GM23338 (cell line): ENCODE data around the gene DNAJC15. TPM values are rescaled to one million over a fixed set of nuclear protein-coding genes. Genes with fewer than 3 reads are reported as not detected.

Experiments used
- ATAC-seq: fragments of 200-7000 bp; cut with Tn5 transposase; 3 replicates; pipeline ENCODE4 v1.9.1; 2020
- DNase-seq: peaks from one replicate; pipeline ENCODE4 v3.0.0-alpha.2; 2015; ENCODE audit warnings: low spot score
- H2AFZ ChIP-seq: fragments of 200-600 bp; sonication (generic); 2 replicates; pipeline ENCODE4 v1.8.0; 2016; ENCODE audit warnings: antibody characterized with exemption, mild to moderate bottlenecking, moderate library complexity
- H3F3A ChIP-seq: fragments of 200-600 bp; sonication (generic); replicated peaks from 2 replicates; pipeline ENCODE4 v1.8.0; 2017; ENCODE audit warnings: antibody characterized with exemption, mixed run types, low read depth
- H3K27ac ChIP-seq: fragments of 200-600 bp; sonication (generic); 2 replicates; pipeline ENCODE4 v1.6.1; 2016; ENCODE audit warnings: low read depth
- H3K27me3 ChIP-seq: fragments of 200-600 bp; sonication (generic); 2 replicates; pipeline ENCODE4 v1.8.0; 2016; ENCODE audit warnings: mild to moderate bottlenecking, mixed run types, moderate library complexity; ENCODE audit not compliant: insufficient read depth
- H3K36me3 ChIP-seq: fragments of 200-600 bp; sonication (generic); 2 replicates; pipeline ENCODE4 v1.8.0; 2016; ENCODE audit warnings: mild to moderate bottlenecking; ENCODE audit not compliant: insufficient read depth
- H3K4me1 ChIP-seq: fragments of 200-600 bp; sonication (generic); 2 replicates; pipeline ENCODE4 v1.8.0; 2016; ENCODE audit warnings: mild to moderate bottlenecking, moderate library complexity; ENCODE audit not compliant: insufficient read depth
- H3K4me2 ChIP-seq: fragments of 200-600 bp; sonication (generic); 2 replicates; pipeline ENCODE4 v1.7.1; 2017; ENCODE audit warnings: mixed run types
- H3K4me3 ChIP-seq: fragments of 200-600 bp; sonication (generic); 2 replicates; pipeline ENCODE4 v1.6.1; 2016; ENCODE audit warnings: mixed run types
- H3K79me2 ChIP-seq: fragments of 200-600 bp; sonication (generic); replicated peaks from 2 replicates; pipeline ENCODE4 v1.8.0; 2017; ENCODE audit warnings: mild to moderate bottlenecking; ENCODE audit not compliant: insufficient read depth
- H3K9me2 ChIP-seq: fragments of 200-600 bp; sonication (generic); 2 replicates; pipeline ENCODE4 v1.8.0; 2017; ENCODE audit not compliant: insufficient read depth
- H4K20me1 ChIP-seq: fragments of 200-600 bp; sonication (generic); replicated peaks from 2 replicates; pipeline ENCODE4 v1.8.0; 2017; ENCODE audit warnings: mild to moderate bottlenecking; ENCODE audit not compliant: insufficient read depth
- H3K27ac Mint-ChIP-seq: 2 replicates; pipeline ENCODE4 v1.8.0; 2020; ENCODE audit warnings: inconsistent platforms, mild to moderate bottlenecking, moderate library complexity, mixed read lengths
- H3K27me3 Mint-ChIP-seq: 3 replicates; pipeline ENCODE4 v1.8.0; 2022; ENCODE audit warnings: low read depth, mild to moderate bottlenecking, moderate library complexity, mixed read lengths, inconsistent platforms; ENCODE audit not compliant: insufficient read depth, poor library complexity
- H3K36me3 Mint-ChIP-seq: 3 replicates; pipeline ENCODE4 v1.8.0; 2021; ENCODE audit warnings: low read depth, mild to moderate bottlenecking, inconsistent platforms, moderate library complexity, mixed read lengths
- H3K4me1 Mint-ChIP-seq: 3 replicates; pipeline ENCODE4 v1.8.0; 2020; ENCODE audit warnings: mild to moderate bottlenecking, inconsistent platforms, mixed read lengths
- H3K4me3 Mint-ChIP-seq: 3 replicates; pipeline ENCODE4 v1.8.0; 2021; ENCODE audit warnings: moderate library complexity, mild to moderate bottlenecking, inconsistent platforms, mixed read lengths
- H3K9me3 Mint-ChIP-seq: 3 replicates; pipeline ENCODE4 v1.8.0; 2020; ENCODE audit warnings: moderate library complexity, mild to moderate bottlenecking, inconsistent platforms, mixed read lengths
- EZH2 ChIP-seq: fragments of 200-600 bp; sonication (generic); IDR thresholded peaks from one replicate; pipeline ENCODE4 v1.8.0; 2017; ENCODE audit warnings: antibody characterized with exemption, mild to moderate bottlenecking, low read depth; ENCODE audit not compliant: unreplicated experiment
- EZH2phosphoT487 ChIP-seq: fragments of 200-600 bp; sonication (generic); IDR thresholded peaks from one replicate; pipeline ENCODE4 v1.8.1; 2018; ENCODE audit warnings: antibody characterized with exemption; ENCODE audit not compliant: unreplicated experiment
- JUNB ChIP-seq: IDR thresholded peaks from one replicate; pipeline ENCODE4 v1.6.1; 2016; ENCODE audit warnings: antibody characterized with exemption; ENCODE audit not compliant: unreplicated experiment
- NANOG ChIP-seq: IDR thresholded peaks from 2 replicates; pipeline ENCODE4 v1.6.1; 2016; ENCODE audit warnings: antibody characterized with exemption, borderline replicate concordance
- ZNF331 ChIP-seq: fragments of 250-450 bp; sonication (Bioruptor Pico); IDR thresholded peaks from 2 replicates; pipeline ENCODE4 v1.5.0; 2020; ENCODE audit warnings: low read depth, mild to moderate bottlenecking, moderate library complexity
- ZNF462 ChIP-seq: fragments of 250-450 bp; sonication (Bioruptor Pico); IDR thresholded peaks from 2 replicates; pipeline ENCODE4 v1.5.0; 2020; ENCODE audit warnings: mild to moderate bottlenecking, moderate library complexity
- polyA plus RNA-seq: library from polyadenylated mRNA; unstranded; fragments of >200 nt; fragmentation: Nextera tagmentation; extraction: Ambion mirVana; gene quantifications from 2 replicates; pipeline ENCODE4 v1.2.1, GENCODE V29; 2016
- total RNA-seq: library from RNA; depleted of rRNA; stranded (reverse); fragments of >200 nt; shearing (Covaris generic); gene quantifications from 2 replicates; pipeline ENCODE4 v1.2.3, GENCODE V29; 2014

The DNAJC15 gene
- total and polyA plus RNA-seq, 2 experiments from 2014 or later = 11.4 to 80.4 TPM

GRCh38 chr13:43100667-43101066 lies 77.3 kb downstream of the DNAJC15 start:
- H3K27ac Mint-ChIP-seq = no peak overlapping the region
- H3K4me3 Mint-ChIP-seq = no peak overlapping the region
- no peak for ATAC-seq
- H3K27me3 Mint-ChIP-seq = no peaks in the 10 kb centered on the region
- H3K4me2 ChIP-seq = no peak overlapping the region
- no peaks in the 10 kb centered on the region for H3K9me3 Mint-ChIP-seq
- no peak for DNase-seq
- H4K20me1 ChIP-seq = peaks cover 4% of the 10 kb centered on the region; the same call in 1 of the 2 replicates
- no peak overlapping the region for H2AFZ ChIP-seq
- no peaks in the 10 kb centered on the region for H3K27me3 ChIP-seq
- no peak overlapping the region for H3K27ac ChIP-seq
- H3K9me2 ChIP-seq = peaks cover 2% of the 10 kb centered on the region; the same call in 1 of the 2 replicates
- no peaks in the 10 kb centered on the region for H3K36me3 ChIP-seq
- no peaks in the 10 kb centered on the region for H3F3A ChIP-seq
- peaks cover 2% of the 10 kb centered on the region; the same call in 1 of the 3 replicates for H3K4me1 Mint-ChIP-seq
- H3K4me3 ChIP-seq = no peak overlapping the region
- TF ChIP-seq EZH2 = no peak
- no peak for TF ChIP-seq NANOG
- TF ChIP-seq JUNB = no peak
- H3K79me2 ChIP-seq = peaks cover 19% of the 10 kb centered on the region; the same call in 1 of the 2 replicates
- H3K4me1 ChIP-seq = no peaks in the 10 kb centered on the region
- H3K36me3 Mint-ChIP-seq = no peaks in the 10 kb centered on the region

- H3K27me3 Mint-ChIP-seq = no peaks in the 10 kb centered on the region
- H3K9me2 ChIP-seq = peaks cover 2% of the 10 kb centered on the region; the same call in 1 of the 2 replicates
- no peak overlapping the region for H3K27ac Mint-ChIP-seq
- H2AFZ ChIP-seq = no peak overlapping the region
- peaks cover 4% of the 10 kb centered on the region; the same call in 1 of the 2 replicates for H4K20me1 ChIP-seq
- H3K4me1 Mint-ChIP-seq = peaks cover 2% of the 10 kb centered on the region; the same call in 1 of the 3 replicates
- ATAC-seq (no peak), DNase-seq (no peak)
- H3K4me3 ChIP-seq = no peak overlapping the region
- H3K4me1 ChIP-seq = no peaks in the 10 kb centered on the region
- no peak overlapping the region for H3K27ac ChIP-seq
- no peaks in the 10 kb centered on the region for H3K36me3 Mint-ChIP-seq
- TF ChIP-seq ZNF462 (CRISPR knock-in tag) (no peak), EZH2 (no peak), NANOG (no peak), ZNF331 (CRISPR knock-in tag) (no peak), EZH2phosphoT487 (no peak)
- no peak overlapping the region for H3K4me2 ChIP-seq
- H3K36me3 ChIP-seq = no peaks in the 10 kb centered on the region
- H3K79me2 ChIP-seq = peaks cover 19% of the 10 kb centered on the region; the same call in 1 of the 2 replicates
- no peak overlapping the region for H3K4me3 Mint-ChIP-seq
- H3F3A ChIP-seq = no peaks in the 10 kb centered on the region
- H3K27me3 ChIP-seq = no peaks in the 10 kb centered on the region
- no peaks in the 10 kb centered on the region for H3K9me3 Mint-ChIP-seq
These were observed 78.9 kb downstream of the DNAJC15 start for GRCh38 chr13:43102304-43102703.
